Sigmoid colon (tissue), 4 donors: ENCODE measurements around the gene PRDX6.

Source experiments
- EP300 ChIP-seq, 4 donors: sonication (generic); formaldehyde crosslinking; IDR thresholded peaks; one replicate each; pipeline ENCODE4 v1.6.1; 2017; ENCODE audit warnings: antibody characterized with exemption in 4 of 4
- POLR2A ChIP-seq, 2 donors: fragments of 450-650 bp; IDR thresholded peaks; one replicate each; pipeline ENCODE4 v1.6.1; 2016; ENCODE audit warnings: antibody characterized with exemption in 2 of 2, mild to moderate bottlenecking in 2 of 2, moderate library complexity in 2 of 2
- POLR2AphosphoS5 ChIP-seq, 4 donors: sonication (generic); formaldehyde crosslinking; IDR thresholded peaks; one replicate each; pipeline ENCODE4 v1.6.1; 2017; ENCODE audit warnings: antibody characterized with exemption in 4 of 4
- TF ChIP-seq, protein P1 (sequence below), 4 experiments: fragments of 450-650 bp in 3 of 4; fragments of 200-600 bp in 1 of 4; IDR thresholded peaks; one replicate each; pipeline ENCODE4 v1.5.1; 2016 to 2019; ENCODE audit warnings: antibody characterized with exemption in 4 of 4, mild to moderate bottlenecking in 3 of 4, moderate library complexity in 2 of 4

DNA sequence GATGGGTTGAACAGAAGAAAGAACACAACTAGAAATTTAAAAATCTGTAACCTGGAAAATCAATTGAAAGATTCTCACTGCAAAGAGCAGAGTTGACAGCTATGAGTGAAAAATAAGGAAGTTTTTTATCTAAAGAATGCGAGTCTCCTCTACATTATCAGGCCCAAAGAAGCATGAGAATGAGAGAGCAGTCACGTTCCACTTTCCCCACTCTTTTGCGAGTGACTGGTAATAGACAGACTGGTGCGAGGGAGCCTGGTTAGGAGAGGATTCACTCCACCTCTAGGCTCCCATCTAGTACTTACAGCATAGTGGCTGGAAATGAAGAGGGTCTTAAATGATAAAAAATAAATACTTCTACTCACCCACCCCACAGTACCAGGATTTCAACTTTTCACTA, 52.0 kb downstream of the PRDX6 start:
- TF ChIP-seq, protein P1, sequence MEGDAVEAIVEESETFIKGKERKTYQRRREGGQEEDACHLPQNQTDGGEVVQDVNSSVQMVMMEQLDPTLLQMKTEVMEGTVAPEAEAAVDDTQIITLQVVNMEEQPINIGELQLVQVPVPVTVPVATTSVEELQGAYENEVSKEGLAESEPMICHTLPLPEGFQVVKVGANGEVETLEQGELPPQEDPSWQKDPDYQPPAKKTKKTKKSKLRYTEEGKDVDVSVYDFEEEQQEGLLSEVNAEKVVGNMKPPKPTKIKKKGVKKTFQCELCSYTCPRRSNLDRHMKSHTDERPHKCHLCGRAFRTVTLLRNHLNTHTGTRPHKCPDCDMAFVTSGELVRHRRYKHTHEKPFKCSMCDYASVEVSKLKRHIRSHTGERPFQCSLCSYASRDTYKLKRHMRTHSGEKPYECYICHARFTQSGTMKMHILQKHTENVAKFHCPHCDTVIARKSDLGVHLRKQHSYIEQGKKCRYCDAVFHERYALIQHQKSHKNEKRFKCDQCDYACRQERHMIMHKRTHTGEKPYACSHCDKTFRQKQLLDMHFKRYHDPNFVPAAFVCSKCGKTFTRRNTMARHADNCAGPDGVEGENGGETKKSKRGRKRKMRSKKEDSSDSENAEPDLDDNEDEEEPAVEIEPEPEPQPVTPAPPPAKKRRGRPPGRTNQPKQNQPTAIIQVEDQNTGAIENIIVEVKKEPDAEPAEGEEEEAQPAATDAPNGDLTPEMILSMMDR (IDR thresholded peaks at IDR 0.05): no peak
- TF ChIP-seq EP300 (IDR thresholded peaks at IDR 0.05): no peak
- no peak for TF ChIP-seq POLR2AphosphoS5 (IDR thresholded peaks at IDR 0.05)
- no peak for TF ChIP-seq POLR2A (IDR thresholded peaks at IDR 0.05)
